H1 (cell line): ENCODE measurements around the gene EPSTI1. TPM values are rescaled to one million over a fixed set of nuclear protein-coding genes. Genes with fewer than 3 reads are reported as not detected.
A peak's percentile ranks its signal among the peaks of the same experiment; 100 is the strongest.

ENCODE experiments used
- CBX5 ChIP-seq: fragments of 300-800, 300-1000 bp; sonication (generic); IDR thresholded peaks from 2 replicates; pipeline ENCODE4 v1.7.1; 2016; ENCODE audit warnings: antibody characterized with exemption, low read length, low read depth
- CHD2 ChIP-seq: IDR thresholded peaks from 2 replicates; pipeline ENCODE4 v1.6.1; 2012; ENCODE audit warnings: low read length, improper control_type of control experiment
- CREB1 ChIP-seq: IDR thresholded peaks from 2 replicates; pipeline ENCODE4 v1.6.1; 2012; ENCODE audit warnings: inconsistent platforms
- EGR1 ChIP-seq: IDR thresholded peaks from 2 replicates; pipeline ENCODE4 v1.6.1; 2011; ENCODE audit warnings: low read depth, low read length, borderline replicate concordance
- FOSL1 ChIP-seq: IDR thresholded peaks from 2 replicates; pipeline ENCODE4 v1.6.1; 2011; ENCODE audit warnings: mild to moderate bottlenecking, low read depth, low read length, moderate library complexity; ENCODE audit not compliant: insufficient read depth
- GTF2F1 ChIP-seq: IDR thresholded peaks from 2 replicates; pipeline ENCODE4 v1.6.1; 2012; ENCODE audit warnings: low read depth, low read length, improper control_type of control experiment, borderline replicate concordance
- JUN ChIP-seq: IDR thresholded peaks from 2 replicates; pipeline ENCODE4 v1.6.1; 2011; ENCODE audit warnings: low read depth, mild to moderate bottlenecking, improper control_type of control experiment, low read length
- KDM1A ChIP-seq: fragments of 200-600, 300-600 bp; sonication (generic); IDR thresholded peaks from 2 replicates; pipeline ENCODE4 v1.7.1; 2016; ENCODE audit warnings: mild to moderate bottlenecking, low read length, borderline replicate concordance
- MAFK ChIP-seq: IDR thresholded peaks from 2 replicates; pipeline ENCODE4 v1.6.1; 2012; ENCODE audit warnings: low read depth, mild to moderate bottlenecking, improper control_type of control experiment, low read length
- RXRA ChIP-seq: IDR thresholded peaks from 2 replicates; pipeline ENCODE4 v1.6.1; 2011; ENCODE audit warnings: low read depth, mild to moderate bottlenecking, low read length, moderate library complexity; ENCODE audit not compliant: insufficient read depth
- SIN3A ChIP-seq, 2 experiments: IDR thresholded peaks in 1 of 2; conservative IDR thresholded peaks in 1 of 2; 2 replicates each; pipeline ENCODE4 v1.6.1; 2011 to 2012; ENCODE audit warnings: low read length in 2 of 2, improper control_type of control experiment in 1 of 2, low read depth in 1 of 2, mild to moderate bottlenecking in 1 of 2
- SIRT6 ChIP-seq: IDR thresholded peaks from one replicate; pipeline ENCODE4 v1.7.1; 2012; ENCODE audit warnings: low read length, inconsistent platforms
- SP1 ChIP-seq: IDR thresholded peaks from 2 replicates; pipeline ENCODE4 v1.6.1; 2011; ENCODE audit warnings: low read depth, low read length
- TCF12 ChIP-seq: IDR thresholded peaks from 2 replicates; pipeline ENCODE4 v1.6.1; 2011; ENCODE audit warnings: low read depth, mild to moderate bottlenecking, low read length
- TEAD4 ChIP-seq: IDR thresholded peaks from 2 replicates; pipeline ENCODE4 v1.6.1; 2012; ENCODE audit warnings: low read depth, low read length, inconsistent platforms, mixed read lengths
- polyA plus RNA-seq, 7 experiments: library from polyadenylated mRNA; depleted of rRNA in 3 of 7; stranded (reverse) in 5 of 7; unstranded in 2 of 7; fragments of >200 nt in 5 of 7; fragments of 200-250 nt in 2 of 7; gene quantifications; 1 replicate in 5 of 7; 2 replicates in 1 of 7; 4 replicates in 1 of 7; pipeline versions ENCODE4 v1.2.1 to v1.2.3, GENCODE V29; 2011 to 2013; ENCODE audit warnings: missing spikeins in 2 of 7, mixed read lengths in 2 of 7
- total RNA-seq: library from RNA; stranded (reverse); fragmentation: NEBNext Ultra II Directional; extraction: Animal tissue kit (Norgen Biotek cat#: 25700); gene quantifications from 2 replicates; pipeline ENCODE4 v1.2.1, GENCODE V29; 2021

EPSTI1 gene
- total and polyA plus RNA-seq, 2 of the 8 experiments (the other 6 are each of a cell fraction or from before 2014, with no cell fraction given): 0.23 to 0.37 TPM

DNA sequence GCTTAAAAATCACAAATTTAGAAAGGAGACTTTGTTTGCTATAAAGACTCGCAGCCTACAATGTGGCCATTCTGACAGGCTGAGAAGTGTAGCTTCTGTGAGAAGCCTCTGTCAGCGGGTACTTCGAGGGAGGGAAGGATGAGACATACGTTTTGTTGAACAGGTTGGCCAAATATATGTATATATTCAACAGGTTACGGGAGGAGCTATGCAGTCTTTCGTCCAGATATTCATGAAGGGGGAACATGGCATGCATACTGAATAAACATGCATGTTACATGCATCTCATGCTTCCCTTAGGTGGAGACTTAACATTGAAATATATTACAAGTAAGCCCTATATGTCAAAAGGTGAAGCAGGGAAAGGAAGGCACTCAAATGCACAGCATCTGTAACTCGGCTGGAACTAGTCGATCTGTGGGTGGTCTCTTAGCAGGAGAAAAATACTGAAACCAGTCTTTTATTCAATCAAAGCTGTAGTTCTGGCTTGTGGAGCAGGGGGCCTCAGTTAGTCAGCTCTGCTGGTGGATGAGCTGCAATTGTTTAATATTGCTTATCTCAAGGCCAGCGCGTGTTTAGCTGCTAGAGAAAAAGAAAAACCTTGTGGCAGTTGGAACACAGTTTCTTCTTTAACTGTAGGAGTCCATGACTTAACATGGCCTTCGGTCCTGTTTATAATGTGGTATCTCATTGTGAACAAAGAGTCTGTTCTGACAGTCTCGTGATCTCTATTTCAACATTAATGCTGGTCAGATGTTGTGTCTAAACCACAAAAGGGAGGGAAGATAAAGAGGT lies 116.4 kb downstream of the EPSTI1 start (continued):
- TF ChIP-seq TEAD4 (no peak), FOSL1 (no peak), MAFK (no peak), GTF2F1 (no peak), TCF12 (no peak), SP1 (0 out of 2 replicates have a peak, but pooled peaks have one; percentile 5), KDM1A (no peak), CREB1 (no peak), SIN3A (conservative IDR thresholded peaks at IDR 0.05 in 1 of 2, IDR thresholded peaks at IDR 0.05 in 1 of 2; ENCODE audit: low read depth in 1 of 2, low read length in 2 of 2) (peak in 1 of 2 experiments; percentile 53; a peak in 1 of 4 replicates), JUN (no peak), SIRT6 (no peak), RXRA (no peak), CHD2 (no peak), CBX5 (no peak), EGR1 (no peak)
